Activated B cell treated with CpG ODN at 0.5 μM for 24 hours (primary cell): ENCODE data around the gene IGSF21. TPM values are rescaled to one million over a fixed set of nuclear protein-coding genes. Genes with fewer than 3 reads are reported as not detected.
A peak's percentile ranks its signal among the peaks of the same experiment; 100 is the strongest.

ENCODE experiments used
- ATAC-seq: fragments of 200-7000 bp; cut with Tn5 transposase; one replicate; pipeline ENCODE4 v1.10.0; 2021; ENCODE audit warnings: low read depth, mild to moderate bottlenecking, moderate library complexity
- CTCF ChIA-PET: fragments of 350-600 bp; sonication (Branson Sonifier 250); formaldehyde crosslinking; loops from one replicate; lab custom pipeline; 2021; ENCODE audit warnings: antibody characterized with exemption; lab: Charles Lee
- POLR2A ChIA-PET: fragments of 350-600 bp; sonication (Branson Sonifier 250); formaldehyde crosslinking; loops from one replicate; lab custom pipeline; 2021; ENCODE audit warnings: antibody characterized with exemption; lab: Charles Lee
- DNase-seq: peaks from one replicate; pipeline ENCODE4 v3.0.0; 2022
- H3K27ac Mint-ChIP-seq: one replicate; pipeline ENCODE4 v1.8.0; 2020; ENCODE audit warnings: mixed read lengths
- H3K27me3 Mint-ChIP-seq: one replicate; pipeline ENCODE4 v1.8.0; 2021; ENCODE audit warnings: mixed read lengths
- H3K36me3 Mint-ChIP-seq: one replicate; pipeline ENCODE4 v1.8.0; 2021; ENCODE audit warnings: low read depth, mixed read lengths
- H3K4me1 Mint-ChIP-seq: one replicate; pipeline ENCODE4 v1.8.0; 2021; ENCODE audit warnings: mixed read lengths
- H3K4me3 Mint-ChIP-seq: one replicate; pipeline ENCODE4 v1.8.0; 2020; ENCODE audit warnings: mild to moderate bottlenecking, mixed read lengths
- H3K9me3 Mint-ChIP-seq: one replicate; pipeline ENCODE4 v1.8.0; 2020; ENCODE audit warnings: mixed read lengths
- CTCF ChIP-seq: fragments of 200-600 bp; IDR thresholded peaks from one replicate; pipeline ENCODE4 v1.8.0; 2022; ENCODE audit warnings: antibody characterized with exemption, mild to moderate bottlenecking
- intact Hi-C: fragments of 100-400 bp; cut with micrococcal nuclease; formaldehyde crosslinking; loops from one replicate; pipeline ENCODE4 v1.15.1; 2024
- total RNA-seq: library from RNA; stranded (reverse); gene quantifications from 2 replicates; pipeline ENCODE4 v1.2.3, GENCODE V29; 2022

Gene IGSF21
- total RNA-seq, 1 donor from 2014 or later = not detected

GRCh38 chr1:18299441-18300338 lies 192.1 kb downstream of the IGSF21 start:
- H3K4me1 Mint-ChIP-seq = no peaks in the 10 kb centered on the region
- CTCF ChIA-PET = interaction anchor here (1.9 kb wide), 1 partner anchor 18 kb away, joined by 5 read pairs; no protein-coding TSS in a partner anchor
- POLR2A ChIA-PET = no interaction called here
- no peaks in the 10 kb centered on the region for H3K36me3 Mint-ChIP-seq
- H3K4me3 Mint-ChIP-seq = no peak overlapping the region
- TF ChIP-seq CTCF = peak; percentile 18
- ATAC-seq (no peak), DNase-seq (no peak)
- H3K27ac Mint-ChIP-seq = no peak overlapping the region
- intact Hi-C loops = loop anchor here (10.0 kb wide), 1 partner anchor 635 kb away; no protein-coding TSS in a partner anchor
- no peaks in the 10 kb centered on the region for H3K9me3 Mint-ChIP-seq
- peaks cover 23% of the 10 kb centered on the region for H3K27me3 Mint-ChIP-seq

- no peaks in the 10 kb centered on the region for H3K9me3 Mint-ChIP-seq
- CTCF ChIA-PET = no interaction called here
- H3K4me3 Mint-ChIP-seq = no peak overlapping the region
These were observed 192.8 kb downstream of the IGSF21 start for GRCh38 chr1:18300376-18300775.

GRCh38 chr1:18302788-18303413 lies 195.3 kb downstream of the IGSF21 start:
- CTCF ChIA-PET = no interaction called here
- DNase-seq (no peak), ATAC-seq (no peak)
- Mint-ChIP-seq H3K36me3 (no peaks in the 10 kb centered on the region), H3K9me3 (no peaks in the 10 kb centered on the region), H3K27me3 (peaks cover 7% of the 10 kb centered on the region), H3K4me3 (no peak overlapping the region), H3K4me1 (no peaks in the 10 kb centered on the region), H3K27ac (no peak overlapping the region)
- no peak for TF ChIP-seq CTCF
- POLR2A ChIA-PET = no interaction called here
- intact Hi-C loops = loop anchor here (10.0 kb wide), 1 partner anchor 638 kb away; no protein-coding TSS in a partner anchor

More at GRCh38 chr1:18300376-18300775, 192.8 kb downstream of the IGSF21 start:
- H3K4me1 Mint-ChIP-seq = no peaks in the 10 kb centered on the region
- ATAC-seq (no peak), DNase-seq (no peak)
- TF ChIP-seq CTCF = no peak
- no peaks in the 10 kb centered on the region for H3K36me3 Mint-ChIP-seq
- POLR2A ChIA-PET = no interaction called here
- intact Hi-C loops = loop anchor here (10.0 kb wide), 1 partner anchor 636 kb away; no protein-coding TSS in a partner anchor
- H3K27me3 Mint-ChIP-seq = peaks cover 23% of the 10 kb centered on the region
- H3K27ac Mint-ChIP-seq = no peak overlapping the region

GRCh38 chr1:18304151-18304869 lies 196.7 kb downstream of the IGSF21 start:
- ATAC-seq (no peak), DNase-seq (no peak)
- ChIA-PET POLR2A (no interaction called here), CTCF (no interaction called here)
- Mint-ChIP-seq H3K36me3 (no peaks in the 10 kb centered on the region), H3K4me3 (no peak overlapping the region), H3K27ac (no peak overlapping the region), H3K27me3 (no peaks in the 10 kb centered on the region), H3K9me3 (no peaks in the 10 kb centered on the region), H3K4me1 (no peaks in the 10 kb centered on the region)
- intact Hi-C loops = loop anchor here (10.0 kb wide), 1 partner anchor 640 kb away; no protein-coding TSS in a partner anchor
- no peak for TF ChIP-seq CTCF
